Activated CD4-positive, alpha-beta memory T cell treated with anti-CD3 and anti-CD28 coated beads, Interleukin-2, amount 10 ng/mL, durations not matched to agents 7 days and 5 days (primary cell): Measurements from ENCODE around the gene RBM39. TPM values are rescaled to one million over a fixed set of nuclear protein-coding genes. Genes with fewer than 3 reads are reported as not detected.
A peak's percentile ranks its signal among the peaks of the same experiment; 100 is the strongest.
"Not testable (repeated sequence)": the region's sequence is repeated elsewhere in the genome, so short reads cannot be mapped to it uniquely, and the experiment has no call there.

Source experiments
- CTCF ChIA-PET: fragments of 350-600 bp; sonication (Branson Sonifier 250); formaldehyde crosslinking; loops from one replicate; lab custom pipeline; 2021; ENCODE audit warnings: antibody characterized with exemption, inconsistent platforms; lab: Charles Lee
- POLR2A ChIA-PET: fragments of 350-600 bp; sonication (Branson Sonifier 250); formaldehyde crosslinking; loops from one replicate; lab custom pipeline; 2021; ENCODE audit warnings: antibody characterized with exemption; lab: Charles Lee
- DNase-seq: peaks from one replicate; pipeline ENCODE4 v3.0.0-alpha.2; 2020
- H3K27ac Mint-ChIP-seq: one replicate; pipeline ENCODE4 v1.8.0; 2021; ENCODE audit warnings: mild to moderate bottlenecking, mixed read lengths
- H3K27me3 Mint-ChIP-seq: one replicate; pipeline ENCODE4 v1.8.0; 2021; ENCODE audit warnings: mixed read lengths
- H3K36me3 Mint-ChIP-seq: one replicate; pipeline ENCODE4 v1.8.0; 2021; ENCODE audit warnings: low read depth, mixed read lengths
- H3K4me1 Mint-ChIP-seq: one replicate; pipeline ENCODE4 v1.8.0; 2021; ENCODE audit warnings: mixed read lengths
- H3K4me3 Mint-ChIP-seq: one replicate; pipeline ENCODE4 v1.8.0; 2021; ENCODE audit warnings: mild to moderate bottlenecking, mixed read lengths
- H3K9me3 Mint-ChIP-seq: one replicate; pipeline ENCODE4 v1.8.0; 2021; ENCODE audit warnings: mixed read lengths
- total RNA-seq, 2 experiments: library from RNA; stranded (reverse); gene quantifications; one replicate each; pipeline ENCODE4 v1.2.3, GENCODE V29; 2021

The RBM39 gene
- total RNA-seq, 2 experiments from 2014 or later: 318 to 331 TPM

DNA sequence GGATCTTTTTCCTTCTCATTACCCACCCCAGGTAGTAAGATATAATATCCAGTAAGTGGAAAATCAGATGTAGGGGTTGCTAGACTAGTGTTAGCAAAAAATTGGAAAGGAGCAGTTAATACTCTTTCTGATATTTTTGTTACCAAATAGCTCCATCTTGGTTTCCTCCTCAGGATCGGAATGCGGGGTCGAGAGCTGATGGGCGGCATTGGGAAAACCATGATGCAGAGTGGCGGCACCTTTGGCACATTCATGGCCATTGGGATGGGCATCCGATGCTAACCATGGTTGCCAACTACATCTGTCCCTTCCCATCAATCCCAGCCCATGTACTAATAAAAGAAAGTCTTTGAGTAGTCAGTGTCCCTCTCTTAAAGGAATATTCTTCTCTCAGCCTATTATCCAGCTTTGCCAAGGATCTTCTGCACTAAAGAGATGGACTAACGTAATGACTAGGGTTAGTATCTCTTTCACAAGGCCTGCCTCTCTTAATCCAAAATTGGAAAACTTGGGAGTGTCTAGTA, 41.4 kb downstream of the RBM39 start:
- Mint-ChIP-seq H3K4me1 (peaks cover 60% of the 10 kb centered on the region), H3K9me3 (no peaks in the 10 kb centered on the region), H3K36me3 (peaks cover 70% of the 10 kb centered on the region), H3K27ac (peak overlapping the region; percentile 76), H3K27me3 (no peaks in the 10 kb centered on the region), H3K4me3 (peak overlapping the region; percentile 91)
- ChIA-PET POLR2A (interaction anchor here (0.7 to 23.9 kb wide), 11 partner anchors 11 to 253 kb away, joined by 3 to 503 read pairs (median 10); partner anchors contain the start of genes CPNE1, PHF20, RBM12 and RBM39), CTCF (interaction anchor here (2.0 kb wide), 1 partner anchor 99 kb away, joined by 7 read pairs; no protein-coding TSS in a partner anchor)
- DNase-seq: no peak

- Mint-ChIP-seq H3K27ac (peak overlapping the region; percentile 76), H3K4me1 (peaks cover 62% of the 10 kb centered on the region), H3K36me3 (peaks cover 69% of the 10 kb centered on the region), H3K4me3 (peak overlapping the region; percentile 91), H3K27me3 (no peaks in the 10 kb centered on the region), H3K9me3 (no peaks in the 10 kb centered on the region)
- DNase-seq: no peak
- CTCF ChIA-PET: interaction anchor here (2.0 kb wide), 1 partner anchor 99 kb away, joined by 7 read pairs; no protein-coding TSS in a partner anchor
- POLR2A ChIA-PET: interaction anchor here (0.7 to 23.9 kb wide), 16 partner anchors 12 to 254 kb away, joined by 3 to 503 read pairs (median 4); partner anchors contain the start of genes CPNE1, PHF20, RBM12 and RBM39
Measured at GRCh38 chr20:35699957-35700624, 42.0 kb downstream of the RBM39 start.

DNA sequence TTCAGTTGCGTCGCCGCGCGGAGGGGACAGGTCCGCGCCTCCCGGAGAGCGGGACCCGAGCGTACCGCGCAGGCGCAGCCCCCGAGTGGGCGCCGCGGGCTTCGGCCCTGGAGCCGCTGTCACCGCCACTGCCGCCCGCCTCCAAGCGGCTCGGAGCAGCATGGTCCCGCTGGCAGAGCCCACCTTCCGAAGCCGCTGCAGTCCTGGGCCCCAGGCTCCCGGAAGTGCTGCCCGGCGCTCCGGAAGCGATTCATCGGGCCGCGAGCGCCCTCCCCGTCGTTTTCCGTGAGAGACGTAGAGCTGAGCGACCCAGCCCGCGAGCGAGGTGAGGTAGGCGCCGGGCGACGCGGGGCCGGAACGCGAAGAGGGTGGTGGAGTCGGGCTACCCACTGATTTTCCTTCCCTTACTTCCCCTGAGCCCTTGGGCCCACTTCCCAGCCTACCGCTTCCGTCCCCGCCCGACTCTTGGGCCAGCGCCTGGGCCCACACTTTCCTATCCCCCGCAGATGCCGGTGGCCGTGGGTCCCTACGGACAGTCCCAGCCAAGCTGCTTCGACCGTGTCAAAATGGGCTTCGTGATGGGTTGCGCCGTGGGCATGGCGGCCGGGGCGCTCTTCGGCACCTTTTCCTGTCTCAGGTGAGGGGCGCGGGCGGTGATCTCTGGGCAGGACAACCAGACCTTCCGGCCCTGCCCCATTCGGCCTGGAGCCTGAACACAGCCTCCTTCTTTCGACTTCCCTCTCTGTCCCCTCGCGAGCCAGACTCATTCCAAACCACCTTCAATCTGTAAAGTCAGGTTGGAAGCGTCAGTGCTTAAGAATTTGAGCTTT, 42.7 kb downstream of the RBM39 start, which contains the start of the genes NFS1 and ROMO1:
NFS1 (minus strand) TSS at position 226 of the 830 bp plus-strand sequence; CDS start at position 162, 64 bp downstream.
ROMO1 (plus strand) TSS at position 279 of the 830 bp plus-strand sequence; CDS start at position 507, 228 bp downstream.
- ChIA-PET POLR2A (interaction anchor here (0.8 to 23.9 kb wide), 14 partner anchors 13 to 422 kb away, joined by 3 to 503 read pairs (median 5); partner anchors contain the start of genes CPNE1, MMP24OS, PHF20 and RBM12), CTCF (interaction anchor here (1.0 to 2.0 kb wide), 2 partner anchors 95 to 98 kb away, joined by 4 to 7 read pairs; no protein-coding TSS in a partner anchor)
- no peaks in the 10 kb centered on the region for H3K9me3 Mint-ChIP-seq
- peak within 1 kb of the TSS; percentile 77 for H3K27ac Mint-ChIP-seq
- H3K36me3 Mint-ChIP-seq: peaks cover 64% of the 10 kb centered on the region
- peak; percentile 87 for DNase-seq
- H3K4me1 Mint-ChIP-seq: peaks cover 56% of the 10 kb centered on the region
- no peaks in the 10 kb centered on the region for H3K27me3 Mint-ChIP-seq
- peak within 1 kb of the TSS; percentile 91 for H3K4me3 Mint-ChIP-seq

DNA sequence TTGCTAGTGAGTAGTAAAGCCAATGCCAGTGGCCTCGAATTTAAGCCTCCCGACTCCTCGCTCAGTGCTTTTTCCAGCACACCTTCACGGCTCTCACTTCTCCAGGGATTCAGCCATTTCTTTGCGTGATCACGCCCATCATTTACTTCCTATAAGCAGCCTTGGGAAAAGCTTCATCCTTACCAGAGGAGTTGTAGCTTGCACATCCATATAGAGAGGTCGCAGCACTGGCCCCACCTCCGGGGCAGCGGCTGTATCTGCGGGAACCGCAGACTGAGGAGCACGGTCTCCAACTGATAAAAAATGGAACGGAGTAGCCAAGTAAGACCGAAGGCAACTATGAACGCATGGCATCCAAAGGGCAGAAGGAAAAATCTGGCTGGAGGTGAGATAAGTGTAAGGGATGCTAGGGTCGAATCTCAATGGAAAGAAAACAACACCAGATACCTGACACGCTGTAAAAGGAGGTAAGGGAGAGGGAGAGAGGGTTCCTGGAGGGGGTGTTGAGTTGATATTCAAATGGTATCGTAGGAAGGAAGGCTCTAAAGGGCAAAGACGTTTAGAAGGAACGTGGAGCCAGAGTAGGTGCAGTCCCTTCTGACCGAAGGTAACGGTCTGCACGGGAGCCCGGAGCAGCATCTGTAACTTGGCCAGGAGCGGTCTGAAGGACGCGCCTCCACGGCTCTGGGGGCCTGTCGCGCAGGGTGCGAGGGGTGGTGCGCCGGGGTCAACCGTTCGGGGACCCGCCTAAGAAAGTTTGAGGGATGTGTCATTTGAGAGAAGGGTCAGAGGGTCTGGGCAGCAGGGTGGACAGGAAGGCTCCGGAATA, 43.5 kb downstream of the RBM39 start:
- Mint-ChIP-seq H3K36me3 (peaks cover 56% of the 10 kb centered on the region), H3K4me3 (peak overlapping the region; percentile 91), H3K27ac (peak overlapping the region; percentile 77), H3K4me1 (peaks cover 50% of the 10 kb centered on the region), H3K9me3 (no peaks in the 10 kb centered on the region), H3K27me3 (no peaks in the 10 kb centered on the region)
- DNase-seq: no peak
- CTCF ChIA-PET: interaction anchor here (1.0 kb wide), 2 partner anchors 44 to 94 kb away, joined by 4 read pairs; no protein-coding TSS in a partner anchor
- POLR2A ChIA-PET: interaction anchor here (0.6 to 23.9 kb wide), 11 partner anchors 14 to 421 kb away, joined by 3 to 503 read pairs (median 6); partner anchors contain the start of genes CPNE1, MMP24OS, PHF20 and RBM12

DNA sequence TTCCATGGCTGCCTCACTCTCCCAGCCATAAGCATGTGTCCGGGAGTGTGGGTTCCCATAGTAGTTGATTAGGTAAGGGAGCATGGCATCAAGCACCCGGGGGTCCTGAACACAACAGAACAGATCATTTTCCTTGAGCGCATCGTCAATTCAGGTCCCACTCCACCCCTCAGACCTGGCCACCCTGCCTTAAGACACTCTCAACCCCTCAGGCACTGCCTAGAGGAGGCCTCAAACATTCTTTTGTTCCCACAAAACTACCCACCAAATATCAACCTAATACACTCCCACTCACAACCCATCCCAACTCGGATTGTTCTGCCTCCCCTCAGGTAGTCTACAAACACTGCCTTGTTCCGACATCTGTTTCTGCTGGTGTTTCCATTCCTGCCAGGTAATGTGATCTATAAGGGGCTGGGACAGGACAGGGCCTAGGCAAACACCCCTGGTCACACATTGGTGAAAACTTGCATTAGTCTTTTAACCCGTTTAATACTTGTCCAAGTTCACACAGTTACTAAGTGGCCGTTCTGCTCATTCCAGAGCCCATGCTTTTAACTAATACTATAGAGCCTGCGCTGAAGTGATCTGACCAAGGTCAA, 44.3 kb downstream of the RBM39 start:
- ChIA-PET POLR2A (interaction anchor here (0.6 to 3.3 kb wide), 2 partner anchors 35 to 46 kb away, joined by 3 to 35 read pairs; partner anchors contain the start of genes CPNE1 and RBM12), CTCF (interaction anchor here (0.8 to 1.0 kb wide), 2 partner anchors 22 to 45 kb away, joined by 3 to 4 read pairs; no protein-coding TSS in a partner anchor)
- Mint-ChIP-seq H3K9me3 (no peaks in the 10 kb centered on the region), H3K36me3 (peaks cover 52% of the 10 kb centered on the region), H3K27ac (peak overlapping the region; percentile 77), H3K27me3 (no peaks in the 10 kb centered on the region), H3K4me3 (peak overlapping the region; percentile 91), H3K4me1 (peaks cover 46% of the 10 kb centered on the region)
- DNase-seq: no peak

DNA sequence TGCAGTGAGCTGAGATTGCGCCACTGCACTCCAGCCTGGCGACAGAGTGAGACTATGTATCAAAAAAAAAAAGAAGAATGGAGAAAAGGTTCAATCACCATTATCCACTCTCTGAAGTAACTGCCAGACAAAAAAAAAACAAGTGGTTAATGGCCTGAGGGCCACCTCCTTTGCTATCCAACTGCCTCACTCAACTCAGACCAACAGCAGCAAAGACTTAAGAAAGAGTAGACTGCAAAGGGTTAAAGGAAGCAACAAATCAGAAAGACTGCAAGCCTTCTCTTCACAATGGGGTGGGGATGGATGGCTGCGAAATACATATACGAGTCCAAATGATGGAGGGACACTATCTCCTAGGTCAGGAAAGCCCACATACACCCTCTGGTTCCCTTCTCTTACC, 46.1 kb downstream of the RBM39 start:
- POLR2A ChIA-PET: no interaction called here

GRCh38 chr20:35695245-35695749, 46.8 kb downstream of the RBM39 start:
- Mint-ChIP-seq H3K4me1 (peaks cover 26% of the 10 kb centered on the region), H3K27ac (peak overlapping the region; percentile 12), H3K27me3 (no peaks in the 10 kb centered on the region), H3K4me3 (no peak overlapping the region), H3K9me3 (no peaks in the 10 kb centered on the region), H3K36me3 (peaks cover 41% of the 10 kb centered on the region)
- CTCF ChIA-PET: no interaction called here
- DNase-seq: no peak
- POLR2A ChIA-PET: no interaction called here

More for the DNA sequence above, 46.1 kb downstream of the RBM39 start:
- Mint-ChIP-seq H3K9me3 (no peaks in the 10 kb centered on the region), H3K27ac (no peak overlapping the region), H3K4me3 (no peak overlapping the region), H3K4me1 (peaks cover 33% of the 10 kb centered on the region), H3K27me3 (no peaks in the 10 kb centered on the region), H3K36me3 (peaks cover 39% of the 10 kb centered on the region)
- no peak for DNase-seq
- CTCF ChIA-PET: no interaction called here

- Mint-ChIP-seq H3K27ac (no peak overlapping the region), H3K4me1 (peaks cover under 1% of the 10 kb centered on the region), H3K36me3 (peaks cover 38% of the 10 kb centered on the region), H3K9me3 (no peaks in the 10 kb centered on the region), H3K27me3 (no peaks in the 10 kb centered on the region), H3K4me3 (no peak overlapping the region)
- ChIA-PET POLR2A (no interaction called here), CTCF (interaction anchor here (0.6 kb wide), 1 partner anchor 15 kb away, joined by 3 read pairs; no protein-coding TSS in a partner anchor)
- no peak for DNase-seq
Measured at GRCh38 chr20:35690265-35690664, 51.8 kb downstream of the RBM39 start.

DNA sequence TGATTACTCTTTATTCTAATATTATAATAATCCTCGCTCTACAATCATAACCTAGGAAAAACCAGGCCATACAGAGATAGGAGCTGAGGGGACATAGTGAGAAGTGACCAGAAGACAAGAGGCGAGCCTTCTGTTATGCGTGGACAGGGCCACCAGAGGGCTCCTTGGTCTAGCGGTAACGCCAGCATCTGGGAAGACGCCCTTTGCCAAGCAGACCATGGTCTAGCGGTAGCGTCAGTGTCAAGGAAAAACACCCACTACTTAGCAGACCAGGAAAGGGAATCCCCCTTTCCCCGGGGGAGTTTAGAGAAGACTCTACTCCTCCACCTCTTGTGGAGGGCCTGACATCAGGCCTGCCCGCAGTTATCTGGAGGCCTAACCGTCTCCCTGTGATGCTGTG, 55.2 kb downstream of the RBM39 start:
- POLR2A ChIA-PET, H3K4me1 Mint-ChIP-seq, H3K4me3 Mint-ChIP-seq, H3K9me3 Mint-ChIP-seq, DNase-seq, H3K27me3 Mint-ChIP-seq, CTCF ChIA-PET, H3K27ac Mint-ChIP-seq: not testable (repeated sequence)
- H3K36me3 Mint-ChIP-seq: peaks cover 29% of the 10 kb centered on the region

DNA sequence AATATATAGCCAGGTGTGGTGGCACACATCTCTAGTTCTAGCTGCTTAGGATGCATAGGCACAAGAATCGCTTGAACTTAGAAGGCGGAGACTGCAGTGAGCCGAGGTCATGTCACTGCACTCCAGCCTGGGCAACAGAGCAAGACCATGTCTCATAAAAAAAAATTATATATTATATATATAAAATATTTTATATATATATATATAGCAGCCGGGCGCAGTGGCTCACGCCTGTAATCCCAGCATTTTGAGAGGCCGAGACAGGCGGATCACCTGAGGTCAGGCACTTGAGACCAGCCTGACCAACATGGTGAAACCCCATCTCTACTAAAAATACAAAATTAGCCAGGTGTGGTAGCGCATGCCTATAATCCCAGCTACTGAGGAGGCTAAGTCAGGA, 56.7 kb downstream of the RBM39 start:
- not testable (repeated sequence) for H3K4me3 Mint-ChIP-seq, H3K4me1 Mint-ChIP-seq, H3K27ac Mint-ChIP-seq, DNase-seq, H3K27me3 Mint-ChIP-seq, H3K9me3 Mint-ChIP-seq
- H3K36me3 Mint-ChIP-seq: peaks cover 26% of the 10 kb centered on the region
- ChIA-PET CTCF (interaction anchor here (0.7 kb wide), 2 partner anchors 131 to 202 kb away, joined by 4 read pairs; no protein-coding TSS in a partner anchor), POLR2A (interaction anchor here (1.0 to 2.0 kb wide), 3 partner anchors 10 to 57 kb away, joined by 3 to 5 read pairs (median 4); partner anchors contain the start of genes NFS1, RBM39 and ROMO1)

- H3K9me3 Mint-ChIP-seq: no peaks in the 10 kb centered on the region
- no peaks in the 10 kb centered on the region for H3K27me3 Mint-ChIP-seq
- ChIA-PET POLR2A (no interaction called here), CTCF (no interaction called here)
- H3K36me3 Mint-ChIP-seq: peaks cover 16% of the 10 kb centered on the region
- H3K27ac Mint-ChIP-seq: no peak overlapping the region
- no peak for DNase-seq
- H3K4me3 Mint-ChIP-seq: no peak overlapping the region
- no peaks in the 10 kb centered on the region for H3K4me1 Mint-ChIP-seq
Measured at GRCh38 chr20:35681960-35682359, 60.1 kb downstream of the RBM39 start.
